Left ventricle myocardium superior (tissue), 1 donor: Measurements from ENCODE around the gene ZNF43. TPM values are rescaled to one million over a fixed set of nuclear protein-coding genes. Genes with fewer than 3 reads are reported as not detected.
"Not testable (repeated sequence)": the region's sequence is repeated elsewhere in the genome, so short reads cannot be mapped to it uniquely, and the experiment has no call there.

ENCODE experiments used
- ATAC-seq: fragments of 200-7000 bp; cut with Tn5 transposase; one replicate; pipeline ENCODE4 v1.9.1; 2020; ENCODE audit warnings: mild to moderate bottlenecking, moderate library complexity
- DNase-seq: peaks from one replicate; pipeline ENCODE4 v3.0.0-alpha.2; 2020
- intact Hi-C: fragments of 100-400 bp; cut with micrococcal nuclease; formaldehyde crosslinking; loops from one replicate; pipeline ENCODE4 v1.11.0; 2022
- long read RNA-seq: library from polyadenylated mRNA; unstranded; transcript quantifications from one replicate; pipeline ENCODE4 v2.0.0, GENCODE V29; 2021
- total RNA-seq: library from RNA; stranded (reverse); fragmentation: NEBNext Ultra II Directional; extraction: Animal tissue kit (Norgen Biotek cat#: 25700); gene quantifications from one replicate; pipeline ENCODE4 v1.2.1, GENCODE V29; 2021
- donor health status: DM: no; HTN: yes; CAD: no; lungs with severe emphysema.

Gene ZNF43
- total RNA-seq, result 4.4 TPM
- long read RNA-seq, transcript ZNF43-201 (4 exons, 2,881 nt), result major isoform, 7 of 8 reads
- long read RNA-seq, partial matches to known transcripts, result 0 of 8 reads
- long read RNA-seq, other reads (novel, unspliced or antisense), result 1 of 8 reads

DNA sequence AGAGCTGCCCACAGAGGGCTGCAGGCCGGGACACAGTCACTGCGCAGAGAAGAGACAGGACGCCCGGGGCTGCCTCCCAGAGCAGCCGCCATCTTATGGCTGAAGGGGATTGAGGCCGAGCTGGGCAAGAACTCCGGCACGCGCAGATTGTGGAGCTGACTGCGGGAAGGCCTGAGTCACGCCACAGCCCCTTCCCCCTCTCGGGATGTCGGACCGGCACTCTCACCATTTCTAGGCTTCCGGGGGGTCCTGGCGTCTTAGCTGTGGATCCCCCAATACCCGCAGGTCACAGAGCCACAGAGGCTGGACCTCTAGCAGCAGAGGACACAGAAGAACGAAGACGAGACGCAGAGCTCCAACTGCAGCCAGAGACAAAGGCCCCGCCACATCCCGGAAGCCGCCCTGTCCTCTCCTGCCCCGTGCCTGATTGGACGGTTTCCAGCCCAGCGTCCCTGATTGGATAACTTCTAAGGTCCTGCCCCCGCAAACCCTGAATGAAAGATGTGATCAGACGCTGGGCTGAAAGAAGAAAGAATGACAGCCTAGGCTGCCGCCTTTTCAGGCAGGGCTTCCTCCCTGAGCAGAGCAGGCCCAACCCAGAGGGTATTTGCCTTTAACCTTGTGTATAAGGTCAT lies at the start of gene ZNF43:
Gene ZNF43, minus strand, starts transcription at position 373 of the 635 bp plus-strand sequence. Its CDS starts 144 bp downstream, at position 229.
- ATAC-seq (peak; percentile 99), DNase-seq (peak; percentile 98)
- intact Hi-C loops, result loop anchor here (5.0 kb wide), 1 partner anchor 69 kb away; the partner anchor contains the start of gene ZNF100

DNA sequence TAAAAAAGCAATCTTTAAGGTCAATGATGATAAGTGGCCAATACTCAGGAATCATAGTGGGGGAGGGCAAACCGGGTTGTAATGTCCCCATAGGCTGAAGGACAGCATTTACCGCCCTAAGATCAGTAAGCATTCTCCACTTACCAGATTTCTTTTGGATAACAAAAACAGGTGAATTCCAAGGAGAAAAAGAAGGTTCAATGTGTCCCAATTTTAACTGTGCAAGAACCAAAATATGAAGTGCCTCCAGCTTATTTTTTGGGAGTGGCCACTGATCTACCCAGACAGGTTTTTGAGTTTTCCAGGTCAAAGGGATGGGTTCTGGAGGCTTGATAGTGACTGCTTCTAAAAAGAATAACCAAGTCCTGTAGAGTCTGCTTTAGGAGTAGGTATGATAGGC lies 49.5 kb upstream of the ZNF43 start:
- DNase-seq, intact Hi-C loops, ATAC-seq: not testable (repeated sequence)

DNA sequence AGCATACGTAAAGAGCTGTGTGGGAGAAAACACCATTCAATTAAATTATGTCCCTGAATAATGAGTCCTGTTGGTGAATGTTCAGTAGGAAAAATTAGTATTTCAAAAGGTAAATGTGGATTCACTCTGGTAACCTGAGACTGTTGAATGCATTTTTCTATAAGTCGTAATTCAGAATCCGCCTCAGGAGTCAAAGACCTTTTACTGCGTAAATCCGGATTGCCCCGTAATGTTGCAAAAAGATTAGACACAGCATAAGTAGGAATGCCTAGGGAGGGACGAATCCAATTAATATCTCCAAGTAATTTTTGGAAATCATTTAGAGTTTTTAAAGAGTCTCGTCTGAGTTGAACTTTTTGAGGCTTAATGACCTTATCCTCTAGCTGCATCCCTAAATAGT lies 48.8 kb upstream of the ZNF43 start:
- ATAC-seq, intact Hi-C loops, DNase-seq: not testable (repeated sequence)

DNA sequence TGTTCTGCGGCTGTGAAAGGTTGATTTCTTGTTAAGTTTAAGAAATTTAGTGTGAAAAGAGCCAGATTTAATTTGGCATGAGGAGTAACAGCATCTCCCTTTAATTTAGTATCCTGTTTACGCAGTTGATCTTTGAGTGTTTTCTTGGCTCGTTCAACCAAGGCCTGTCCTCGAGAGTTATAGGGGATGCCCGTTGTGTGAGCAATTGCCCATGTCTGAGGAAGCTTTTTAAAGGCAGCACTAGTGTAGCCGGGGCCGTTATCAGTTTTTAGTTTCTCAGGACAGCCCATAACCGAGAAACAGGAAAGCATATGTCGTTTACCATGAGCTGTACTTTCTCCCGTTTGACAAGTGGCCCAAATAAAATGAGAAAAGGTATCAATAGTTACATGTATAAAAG lies 47.5 kb upstream of the ZNF43 start:
- DNase-seq (no peak), ATAC-seq (no peak)
- intact Hi-C loops, result no loop called here

DNA sequence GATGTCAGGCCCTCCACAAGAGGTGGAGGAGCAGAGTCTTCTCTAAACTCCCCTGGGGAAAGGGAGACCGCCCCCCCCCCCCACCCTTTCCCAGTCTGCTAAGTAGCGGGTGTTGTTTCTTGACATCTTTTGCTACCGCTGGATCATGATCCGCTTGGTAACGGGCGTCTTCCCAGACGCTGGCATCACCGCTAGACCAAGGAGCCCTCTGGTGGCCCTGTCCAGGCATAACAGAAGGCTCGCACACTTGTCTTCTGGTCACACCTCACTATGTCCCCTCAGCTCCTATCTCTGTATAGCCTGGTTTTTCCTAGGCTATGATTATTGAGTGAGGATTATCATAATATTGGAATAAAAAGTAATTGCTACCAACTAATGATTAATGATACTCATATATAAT lies 44.8 kb upstream of the ZNF43 start:
- peak; percentile 35 for DNase-seq
- intact Hi-C loops, ATAC-seq: not testable (repeated sequence)

DNA sequence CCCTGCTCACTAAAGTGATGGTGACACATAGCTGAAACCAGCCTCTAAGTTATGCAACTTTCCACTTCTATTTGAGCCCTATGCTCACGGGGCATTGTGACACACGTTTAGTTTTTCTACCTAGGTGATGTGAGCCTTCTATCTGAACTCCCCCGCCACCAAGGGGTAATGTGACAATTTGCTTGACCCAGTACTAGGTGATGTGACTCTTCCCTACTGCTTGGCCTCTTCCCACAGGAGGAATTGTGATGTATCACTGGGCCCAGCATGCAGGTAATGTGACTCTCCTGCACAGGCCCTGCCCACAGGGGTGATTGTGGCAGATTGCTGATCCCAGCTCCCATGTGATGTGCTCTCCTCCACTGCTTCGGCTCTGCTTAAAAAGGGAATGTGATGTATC lies 42.7 kb upstream of the ZNF43 start:
- no peak for ATAC-seq
- intact Hi-C loops, result no loop called here
- no peak for DNase-seq

DNA sequence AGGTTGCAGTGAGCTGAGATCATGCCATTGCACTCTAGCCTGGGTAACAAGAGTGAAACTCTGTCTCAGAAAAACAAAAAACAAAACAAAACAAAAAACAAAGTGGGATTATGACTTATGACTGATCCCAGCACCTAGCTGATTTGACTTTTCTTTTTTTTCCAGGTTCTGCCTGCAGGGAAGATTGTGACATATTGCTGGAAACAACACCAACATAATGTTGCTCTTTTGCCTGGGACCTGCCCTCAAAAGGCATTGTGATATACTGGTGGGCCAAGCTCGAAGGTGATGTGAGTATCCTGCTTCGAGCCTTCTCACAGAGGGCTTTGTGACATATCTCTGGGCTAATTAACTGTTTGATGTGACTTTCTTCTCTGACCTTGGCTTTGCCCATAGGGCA lies 42.0 kb upstream of the ZNF43 start:
- ATAC-seq (no peak), DNase-seq (no peak)
- intact Hi-C loops, result no loop called here

DNA sequence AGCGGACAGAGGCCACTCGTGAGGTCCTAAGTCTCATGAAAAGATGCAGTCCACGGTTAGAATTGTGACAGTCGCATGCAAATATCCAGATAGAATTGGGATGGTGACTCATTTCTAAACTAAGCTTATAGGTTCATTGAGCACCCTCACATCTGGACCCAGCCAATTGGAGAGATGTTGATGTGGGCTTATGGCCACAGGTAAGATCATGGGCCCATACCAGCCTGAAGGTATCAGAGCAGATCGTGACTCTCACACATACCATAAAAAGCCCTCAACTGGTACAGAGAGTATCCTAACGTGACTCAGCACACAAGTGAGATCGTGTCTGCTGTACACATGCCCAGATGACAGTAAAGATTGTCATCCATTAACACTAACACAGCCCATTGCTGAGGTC lies 40.6 kb upstream of the ZNF43 start:
- DNase-seq, ATAC-seq, intact Hi-C loops: not testable (repeated sequence)

DNA sequence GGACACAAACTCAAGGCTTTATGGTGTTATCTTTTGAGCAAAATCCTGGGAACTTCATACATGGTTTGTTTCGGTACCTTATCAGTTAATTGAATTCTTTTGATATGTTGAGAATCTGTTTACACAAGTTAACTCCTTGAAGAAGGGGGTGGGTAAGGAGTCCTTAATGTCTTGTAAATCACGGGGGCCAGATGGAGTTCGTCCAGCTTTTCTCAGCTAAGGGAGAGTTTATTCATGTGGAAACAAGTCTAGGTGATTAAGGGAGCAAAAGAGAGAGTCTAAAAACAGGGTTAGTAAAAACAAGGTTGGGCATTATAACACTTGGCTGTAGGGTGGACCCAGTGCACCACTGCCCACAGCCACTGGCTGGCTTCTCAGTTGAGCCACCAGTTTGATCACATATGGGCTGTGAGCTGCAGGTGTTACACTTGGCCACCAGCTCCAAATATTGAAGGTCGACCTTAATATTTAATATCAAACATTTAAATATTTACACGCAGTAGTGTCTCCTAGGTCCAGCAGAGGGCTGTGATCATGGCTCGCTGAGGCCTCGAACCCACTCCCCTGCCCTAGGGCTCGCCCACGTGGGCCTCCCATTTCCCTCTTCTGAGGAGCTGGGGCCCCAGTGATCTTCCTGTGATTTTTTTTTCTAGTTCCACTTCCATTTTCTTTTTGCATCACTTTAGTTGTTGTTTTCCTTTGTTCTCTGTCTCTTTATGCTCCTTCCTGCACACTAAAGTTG lies 21.0 kb upstream of the ZNF43 start:
- no peak for DNase-seq
- intact Hi-C loops, result no loop called here
- no peak for ATAC-seq

DNA sequence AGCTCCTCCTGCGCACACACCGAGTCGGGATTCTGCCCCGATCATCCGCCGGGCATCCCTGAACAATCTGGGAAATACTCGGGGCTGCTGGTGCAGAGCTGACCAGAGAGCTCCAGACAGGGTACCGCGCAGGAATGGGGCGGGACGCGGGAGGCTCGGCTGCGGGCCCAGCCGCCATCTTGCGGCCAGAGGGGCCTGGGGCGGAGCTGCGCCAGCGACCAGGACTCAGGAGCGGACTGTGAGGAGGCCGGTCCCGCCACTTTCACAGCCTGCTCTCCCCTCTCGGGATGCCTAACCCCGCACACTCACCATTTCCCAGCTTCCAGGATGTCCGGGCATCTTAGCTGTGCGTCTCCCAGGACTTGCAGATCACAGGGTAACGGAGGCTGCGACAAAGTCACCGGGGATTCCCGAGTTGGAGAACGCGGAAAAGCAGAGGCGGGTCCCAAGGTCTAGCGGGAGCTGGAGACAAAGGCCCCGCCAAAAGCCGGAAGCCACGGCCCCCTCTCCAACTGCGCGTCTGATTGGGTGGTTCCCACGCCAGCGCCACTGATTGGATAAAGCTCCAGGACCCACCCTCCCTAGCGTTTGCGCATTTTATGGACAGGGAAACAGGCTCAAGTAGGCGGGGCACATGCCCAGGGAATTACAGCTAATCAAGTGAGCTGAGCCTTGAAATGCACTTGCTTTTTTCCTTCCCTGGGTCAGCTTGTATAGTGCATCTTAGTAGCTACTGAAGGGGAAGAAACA lies 15.8 kb upstream of the ZNF43 start:
- peak; percentile 100 for ATAC-seq
- intact Hi-C loops, result no loop called here
- DNase-seq, result peak; percentile 95

DNA sequence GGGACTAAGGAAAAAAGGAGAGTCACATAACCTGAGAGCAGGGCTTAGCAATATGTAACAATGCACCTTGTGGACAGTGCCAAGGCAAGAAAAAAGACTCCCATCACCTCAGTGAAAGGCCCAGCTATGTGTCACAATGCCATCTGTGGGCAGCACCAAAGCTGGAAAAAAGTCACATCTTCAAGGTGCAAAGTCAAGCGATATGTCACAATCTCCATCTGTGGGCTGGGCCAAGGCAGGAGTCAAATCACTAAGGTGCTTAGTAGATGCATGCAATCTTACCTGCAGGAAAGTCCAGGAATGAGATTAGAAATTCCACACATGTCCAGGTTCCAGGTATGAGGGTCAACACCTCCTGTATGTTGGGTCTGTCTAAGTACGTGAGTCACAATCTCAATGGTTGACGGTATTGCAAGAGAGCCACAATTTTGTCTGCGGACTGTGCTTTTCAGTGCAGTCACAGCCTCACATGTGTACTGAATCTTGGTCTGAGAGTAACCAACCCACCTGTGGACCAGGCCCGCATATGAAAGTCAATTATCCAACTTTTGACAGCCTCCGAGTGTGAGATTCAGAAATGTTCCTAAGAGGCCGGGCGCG lies 14.8 kb upstream of the ZNF43 start:
- intact Hi-C loops, result no loop called here
- ATAC-seq (no peak), DNase-seq (no peak)

DNA sequence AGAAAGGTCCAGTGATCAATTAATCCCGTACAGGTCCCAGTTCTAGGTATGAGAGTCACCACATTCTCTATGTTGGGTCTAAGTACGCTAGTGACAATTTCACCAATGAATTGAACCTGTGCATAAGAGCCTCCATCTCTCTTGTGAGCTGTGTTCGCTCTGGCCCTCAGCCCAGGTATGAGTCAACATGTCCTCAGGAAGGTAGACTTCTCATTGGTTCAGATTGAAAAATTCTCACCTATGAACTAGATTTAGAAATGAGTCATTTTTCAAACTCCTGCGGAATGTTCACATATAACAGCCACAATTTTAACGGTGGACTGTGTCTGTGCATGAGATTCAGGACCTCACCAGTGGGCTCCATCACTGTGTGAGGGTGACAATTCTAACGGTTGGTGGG lies 12.7 kb upstream of the ZNF43 start:
- no peak for DNase-seq
- intact Hi-C loops, result no loop called here
- ATAC-seq, result no peak

DNA sequence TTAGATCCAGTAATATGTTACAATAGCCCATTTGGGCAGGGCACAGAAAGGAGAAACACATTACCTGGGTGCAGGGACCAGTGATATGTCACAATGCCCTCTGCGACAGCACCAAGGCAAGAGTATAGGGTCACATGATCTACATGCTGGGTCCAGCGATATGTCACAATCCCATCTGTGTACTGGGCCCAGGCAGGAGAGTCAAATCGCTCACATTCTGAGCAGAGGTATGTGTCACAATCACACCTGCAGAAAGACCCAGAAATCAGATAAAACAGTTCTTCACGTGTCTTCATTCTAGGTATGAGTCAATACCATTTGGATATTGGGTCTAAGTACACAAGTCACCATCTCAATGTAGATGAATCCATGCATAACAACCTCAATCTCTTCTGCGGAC lies 7.1 kb upstream of the ZNF43 start:
- no peak for ATAC-seq
- no peak for DNase-seq
- intact Hi-C loops, result no loop called here

DNA sequence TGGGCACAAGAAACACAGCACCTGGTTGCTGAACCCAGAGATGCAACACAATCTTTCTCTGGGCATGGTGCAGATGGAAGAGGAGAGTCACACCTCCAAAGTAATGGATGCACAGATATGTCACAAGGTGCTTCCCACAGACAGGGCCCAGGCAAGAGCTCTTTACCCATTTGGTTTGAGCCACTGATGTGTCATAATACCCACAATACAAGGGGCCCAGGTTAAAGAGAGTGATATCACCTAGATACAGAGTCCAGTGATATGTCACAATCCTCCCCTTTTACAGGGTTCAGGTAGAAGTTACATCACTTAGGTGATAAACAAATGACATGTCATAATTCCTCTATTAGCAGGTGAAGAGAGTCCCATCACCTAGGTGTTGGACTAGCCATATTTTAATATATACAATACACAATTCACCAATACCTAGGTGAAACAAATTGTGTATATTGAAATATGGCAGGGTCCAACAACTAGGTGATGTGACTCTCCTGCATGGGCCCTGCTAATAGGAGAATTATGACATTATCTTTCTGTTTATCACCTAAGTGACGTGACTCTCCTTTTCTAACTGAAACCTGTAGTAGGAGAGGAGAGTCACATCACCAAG lies 5.6 kb upstream of the ZNF43 start:
- no peak for ATAC-seq
- DNase-seq, result no peak
- intact Hi-C loops, result no loop called here

DNA sequence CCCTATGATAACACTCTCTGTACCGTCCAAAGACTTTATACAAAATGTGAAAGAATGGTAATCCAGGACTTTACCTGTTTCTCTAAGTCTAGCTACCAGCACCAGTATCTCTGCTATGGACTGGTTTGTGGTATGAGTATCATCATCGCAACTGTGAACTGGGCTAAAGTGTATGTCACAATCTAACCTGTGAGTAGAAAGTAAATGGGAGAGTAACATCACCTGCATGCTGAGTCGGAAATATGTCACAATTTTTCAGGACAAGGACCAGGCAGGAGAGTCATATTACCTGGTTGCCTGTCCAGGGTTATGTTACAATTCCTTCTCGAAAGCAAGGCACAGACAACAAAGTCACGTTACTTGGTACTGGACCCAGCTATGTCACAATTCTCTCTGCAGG lies 5.1 kb upstream of the ZNF43 start:
- DNase-seq (no peak), ATAC-seq (no peak)
- intact Hi-C loops, result no loop called here

DNA sequence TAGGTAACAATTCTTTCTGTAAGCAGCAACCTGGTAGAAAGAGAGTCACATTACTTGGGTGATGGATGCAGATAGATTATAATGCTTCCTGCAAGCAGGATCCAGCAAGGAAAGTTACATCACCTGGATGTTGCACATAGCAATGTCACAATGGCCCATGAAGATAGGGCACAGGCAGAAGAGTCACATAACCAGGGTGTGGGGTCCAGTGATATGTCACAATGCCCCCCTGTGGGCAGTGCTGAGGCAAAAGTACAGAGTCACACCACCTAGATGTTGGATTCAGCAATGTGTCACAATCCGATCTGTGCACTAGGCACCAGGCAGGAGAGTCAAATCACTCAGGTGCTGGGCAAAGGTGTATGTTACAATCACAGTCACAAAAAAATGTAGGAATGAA lies 4.0 kb upstream of the ZNF43 start:
- intact Hi-C loops, result loop anchor here (5.0 kb wide), 1 partner anchor 73 kb away; the partner anchor contains the start of gene ZNF100
- ATAC-seq, result no peak

DNA sequence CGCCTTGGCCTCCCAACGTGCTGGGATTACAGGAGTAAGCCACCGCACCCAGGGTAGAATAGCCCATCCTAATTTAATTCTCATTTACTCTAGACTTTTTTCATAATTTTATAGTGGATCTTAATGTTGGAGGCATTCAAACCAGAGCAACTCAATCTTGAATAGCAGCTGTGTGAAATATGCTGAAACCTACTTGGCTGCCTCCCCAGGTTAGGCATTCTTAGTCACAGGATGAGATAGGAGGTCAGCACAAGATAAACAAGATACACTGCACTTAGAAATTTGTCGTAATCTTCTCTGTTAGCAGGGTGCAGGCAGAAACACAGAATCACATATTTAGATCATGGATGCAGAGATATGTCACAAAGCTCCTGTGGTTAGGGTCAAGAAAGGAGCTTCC lies 2.7 kb upstream of the ZNF43 start:
- intact Hi-C loops, result loop anchor here (5.0 kb wide), 1 partner anchor 71 kb away; the partner anchor contains the start of gene ZNF100
- ATAC-seq (no peak), DNase-seq (no peak)

More for the DNA sequence above, 4.0 kb upstream of the ZNF43 start:
- no peak for DNase-seq

DNA sequence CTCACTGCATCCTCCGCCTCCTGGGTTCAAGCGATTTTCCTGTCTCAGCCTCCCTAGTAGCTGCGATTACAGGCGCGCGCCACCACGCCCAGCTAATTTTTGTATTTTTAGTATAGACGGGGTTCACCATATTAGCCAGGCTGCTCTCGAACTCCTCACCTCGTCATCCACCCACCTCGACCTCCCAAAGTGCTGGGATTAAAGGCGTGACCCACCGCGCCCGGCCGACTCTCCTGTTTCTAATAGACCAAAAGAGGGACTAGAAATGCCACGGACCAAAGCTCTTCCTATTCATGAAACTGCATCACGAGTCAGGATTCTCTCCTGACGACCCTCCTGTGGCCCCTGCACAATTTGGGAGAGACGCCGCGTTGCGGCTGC lies 563 bp downstream of the ZNF43 start:
- intact Hi-C loops, result loop anchor here (5.0 kb wide), 1 partner anchor 68 kb away; the partner anchor contains the start of gene ZNF100
- DNase-seq, result peak; percentile 40
- ATAC-seq, result peak; percentile 16

DNA sequence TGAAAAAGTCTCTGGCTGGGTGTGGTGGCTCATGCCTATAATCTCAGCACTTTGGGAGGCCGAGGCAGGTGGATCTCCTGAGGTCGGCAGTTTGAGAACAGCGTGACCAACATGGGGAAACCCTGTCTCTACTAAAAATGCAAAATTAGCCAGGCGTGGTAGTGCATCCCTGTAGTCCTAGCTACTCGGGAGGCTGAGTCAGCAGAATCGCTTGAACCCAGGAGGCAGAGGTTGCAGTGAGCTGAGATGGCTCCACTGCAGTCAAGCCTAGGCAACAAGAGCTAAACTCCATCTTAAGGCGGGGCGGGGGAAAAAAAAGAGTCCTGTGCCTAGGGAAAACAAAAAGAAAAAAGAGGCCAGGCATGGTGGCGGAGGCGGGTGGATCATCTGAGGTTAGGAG lies 2.2 kb downstream of the ZNF43 start:
- intact Hi-C loops, result no loop called here
- DNase-seq (no peak), ATAC-seq (no peak)
